Uterus (tissue), 4 donors: ENCODE results near the gene CYP27A1. TPM values are rescaled to one million over a fixed set of nuclear protein-coding genes. Genes with fewer than 3 reads are reported as not detected.

Experiments
- DNase-seq, 2 donors: peaks; one replicate each; pipeline ENCODE4 v3.0.0-alpha.2; 2019 to 2020
- H3K27ac ChIP-seq, 2 donors: fragments of 200-600 bp; sonication (generic); 1 replicate in 1 of 2; 2 replicates in 1 of 2; pipeline ENCODE4 v1.5.1; 2016 to 2018
- H3K27me3 ChIP-seq, 2 donors: fragments of 200-600 bp; sonication (generic); one replicate each; pipeline ENCODE4 v1.5.1; 2018 to 2019; ENCODE audit warnings: control low read depth in 1 of 2
- H3K36me3 ChIP-seq, 2 donors: fragments of 200-600 bp; sonication (generic); one replicate each; pipeline ENCODE4 v1.5.1; 2019; ENCODE audit warnings: control low read depth in 1 of 2
- H3K4me1 ChIP-seq, 2 donors: fragments of 200-600 bp; sonication (generic); one replicate each; pipeline ENCODE4 v1.5.1; 2018 to 2019; ENCODE audit warnings: control low read depth in 1 of 2
- H3K4me3 ChIP-seq, 2 donors: fragments of 200-600 bp; sonication (generic); 1 replicate in 1 of 2; 2 replicates in 1 of 2; pipeline ENCODE4 v1.5.1; 2018 to 2019; ENCODE audit warnings: mild to moderate bottlenecking in 1 of 2
- H3K9me3 ChIP-seq, 2 donors: fragments of 200-600 bp; sonication (generic); one replicate each; pipeline ENCODE4 v1.5.1; 2019; ENCODE audit warnings: control low read depth in 1 of 2
- POLR2A ChIP-seq, 2 donors: fragments of 450-650 bp; IDR thresholded peaks; one replicate each; pipeline ENCODE4 v1.6.1; 2016; ENCODE audit warnings: antibody characterized with exemption in 2 of 2, mild to moderate bottlenecking in 1 of 2, moderate library complexity in 1 of 2
- intact Hi-C: fragments of 100-400 bp; cut with DNase I; formaldehyde crosslinking; loops from one replicate; pipeline ENCODE4 v1.15.1; 2023; ENCODE audit warnings: low total_unique reads
- total RNA-seq, 4 donors: library from RNA; depleted of rRNA in 3 of 4; stranded (reverse); fragments of >200 nt in 3 of 4; gene quantifications; one replicate each; pipeline versions ENCODE4 v1.1.0 to v1.2.4, GENCODE V29; 2014 to 2023
- TF ChIP-seq, protein P1 (sequence below), 4 experiments: fragments of 200-600 bp in 2 of 4; fragments of 450-650 bp in 2 of 4; sonication (generic) in 2 of 4; IDR thresholded peaks; one replicate each; pipeline ENCODE4 v1.5.1; 2016 to 2019; ENCODE audit warnings: antibody characterized with exemption in 4 of 4, mild to moderate bottlenecking in 2 of 4, moderate library complexity in 1 of 4
- donor health status: DM: yes; HTN: yes; CAD: no.

The CYP27A1 gene
- total RNA-seq, 4 donors from 2014 or later: 4.1 to 15.7 (median 8.7) TPM

DNA sequence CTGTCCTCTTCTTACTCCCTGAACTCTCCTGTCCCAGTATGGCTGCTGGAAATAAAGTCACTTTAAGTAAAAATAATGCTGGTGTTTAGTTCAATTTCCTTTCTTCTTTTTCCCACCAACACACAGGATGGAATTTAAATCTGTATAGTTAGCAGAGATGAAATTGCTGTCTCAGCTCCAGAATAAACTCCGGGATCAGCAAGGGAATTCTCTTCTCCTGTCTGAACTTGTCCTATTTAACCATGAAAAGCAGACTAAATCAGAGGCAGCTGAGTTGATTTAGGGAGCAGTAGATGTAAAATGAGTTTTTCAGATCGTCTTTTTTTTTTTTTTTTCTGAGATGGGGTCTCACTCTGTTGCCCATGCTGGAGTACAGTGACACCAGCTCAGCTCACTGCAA is 45.4 kb upstream of the CYP27A1 start:
- TF ChIP-seq, protein P1, sequence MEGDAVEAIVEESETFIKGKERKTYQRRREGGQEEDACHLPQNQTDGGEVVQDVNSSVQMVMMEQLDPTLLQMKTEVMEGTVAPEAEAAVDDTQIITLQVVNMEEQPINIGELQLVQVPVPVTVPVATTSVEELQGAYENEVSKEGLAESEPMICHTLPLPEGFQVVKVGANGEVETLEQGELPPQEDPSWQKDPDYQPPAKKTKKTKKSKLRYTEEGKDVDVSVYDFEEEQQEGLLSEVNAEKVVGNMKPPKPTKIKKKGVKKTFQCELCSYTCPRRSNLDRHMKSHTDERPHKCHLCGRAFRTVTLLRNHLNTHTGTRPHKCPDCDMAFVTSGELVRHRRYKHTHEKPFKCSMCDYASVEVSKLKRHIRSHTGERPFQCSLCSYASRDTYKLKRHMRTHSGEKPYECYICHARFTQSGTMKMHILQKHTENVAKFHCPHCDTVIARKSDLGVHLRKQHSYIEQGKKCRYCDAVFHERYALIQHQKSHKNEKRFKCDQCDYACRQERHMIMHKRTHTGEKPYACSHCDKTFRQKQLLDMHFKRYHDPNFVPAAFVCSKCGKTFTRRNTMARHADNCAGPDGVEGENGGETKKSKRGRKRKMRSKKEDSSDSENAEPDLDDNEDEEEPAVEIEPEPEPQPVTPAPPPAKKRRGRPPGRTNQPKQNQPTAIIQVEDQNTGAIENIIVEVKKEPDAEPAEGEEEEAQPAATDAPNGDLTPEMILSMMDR (IDR thresholded peaks at IDR 0.05): no peak
- no peak for TF ChIP-seq POLR2A (IDR thresholded peaks at IDR 0.05)
- Histone ChIP-seq H3K36me3 (no peaks in the 10 kb centered on the region), H3K9me3 (no peaks in the 10 kb centered on the region), H3K27me3 (no peaks in the 10 kb centered on the region), H3K4me3 (no peak overlapping the region), H3K4me1 (peaks cover 0 to 7% of the 10 kb centered on the region in 2 donors), H3K27ac (no peak overlapping the region)
- intact Hi-C loops: no loop called here
- DNase-seq: no peak

DNA sequence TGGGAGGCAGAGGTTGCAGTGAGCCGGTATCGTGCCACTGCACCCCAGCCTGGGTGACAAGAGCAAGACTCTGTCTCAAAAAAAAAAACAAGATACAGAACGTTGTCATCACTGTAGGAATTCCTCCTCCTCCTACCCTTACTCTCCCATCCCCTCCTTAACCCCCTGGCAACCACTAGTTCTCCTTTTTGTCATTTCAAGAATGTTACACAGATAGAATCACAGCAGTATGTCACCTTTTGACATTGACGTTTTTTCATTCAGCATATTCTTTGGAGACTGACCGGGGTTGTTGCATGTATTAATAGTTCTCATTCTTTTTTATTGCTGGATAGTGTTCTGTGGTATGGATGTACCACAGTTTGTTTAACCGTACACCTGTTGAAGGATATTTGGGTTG is 38.9 kb upstream of the CYP27A1 start:
- Histone ChIP-seq H3K4me3 (no peak overlapping the region), H3K27ac (no peak overlapping the region), H3K4me1 (no peaks in the 10 kb centered on the region), H3K36me3 (no peaks in the 10 kb centered on the region), H3K27me3 (no peaks in the 10 kb centered on the region), H3K9me3 (no peaks in the 10 kb centered on the region)
- DNase-seq: no peak
- TF ChIP-seq, protein P1 (IDR thresholded peaks at IDR 0.05): no peak
- no peak for TF ChIP-seq POLR2A (IDR thresholded peaks at IDR 0.05)
- intact Hi-C loops: no loop called here

GRCh38 chr2:218744615-218745014 is 37.3 kb upstream of the CYP27A1 start:
- no peak overlapping the region for H3K4me3 ChIP-seq
- H3K36me3 ChIP-seq: no peaks in the 10 kb centered on the region
- no peaks in the 10 kb centered on the region for H3K4me1 ChIP-seq
- TF ChIP-seq, protein P1 (IDR thresholded peaks at IDR 0.05): no peak
- no peak for TF ChIP-seq POLR2A (IDR thresholded peaks at IDR 0.05)
- intact Hi-C loops: no loop called here
- H3K27ac ChIP-seq: no peak overlapping the region
- no peaks in the 10 kb centered on the region for H3K9me3 ChIP-seq
- DNase-seq: no peak
- no peaks in the 10 kb centered on the region for H3K27me3 ChIP-seq

DNA sequence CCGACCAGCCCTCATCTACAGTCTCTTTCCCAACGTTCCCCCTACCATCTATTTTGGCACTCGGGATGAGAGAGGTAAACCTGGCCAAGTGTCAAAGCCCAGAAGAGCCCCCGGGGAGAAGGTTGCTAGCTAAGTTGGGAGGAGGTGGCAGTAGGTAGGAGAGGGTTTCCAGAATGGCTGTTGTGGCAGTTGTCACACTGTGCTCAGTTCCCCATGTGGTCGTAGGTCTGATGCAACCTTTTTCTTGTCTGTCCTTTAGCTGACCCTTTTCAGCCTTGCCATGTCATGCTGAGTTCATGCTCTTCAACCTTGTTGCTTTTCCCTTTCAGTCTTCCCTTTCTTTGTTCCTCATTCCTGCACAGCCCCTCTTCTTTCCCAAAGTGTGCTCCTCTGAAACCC is 36.8 kb upstream of the CYP27A1 start:
- H3K4me3 ChIP-seq: no peak overlapping the region
- H3K9me3 ChIP-seq: no peaks in the 10 kb centered on the region
- TF ChIP-seq POLR2A (IDR thresholded peaks at IDR 0.05): no peak
- TF ChIP-seq, protein P1 (IDR thresholded peaks at IDR 0.05): no peak
- intact Hi-C loops: no loop called here
- no peaks in the 10 kb centered on the region for H3K4me1 ChIP-seq
- H3K36me3 ChIP-seq: no peaks in the 10 kb centered on the region
- no peaks in the 10 kb centered on the region for H3K27me3 ChIP-seq
- no peak for DNase-seq
- no peak overlapping the region for H3K27ac ChIP-seq

GRCh38 chr2:218745559-218746469 is 36.1 kb upstream of the CYP27A1 start:
- TF ChIP-seq, protein P1 (IDR thresholded peaks at IDR 0.05): no peak
- TF ChIP-seq POLR2A (IDR thresholded peaks at IDR 0.05): no peak
- DNase-seq: no peak
- no peak overlapping the region for H3K27ac ChIP-seq
- no peaks in the 10 kb centered on the region for H3K9me3 ChIP-seq
- H3K27me3 ChIP-seq: no peaks in the 10 kb centered on the region
- no peak overlapping the region for H3K4me3 ChIP-seq
- H3K36me3 ChIP-seq: no peaks in the 10 kb centered on the region
- no peaks in the 10 kb centered on the region for H3K4me1 ChIP-seq
- intact Hi-C loops: no loop called here
